ENCODE data around the gene TMEM190. TPM values are rescaled to one million over a fixed set of nuclear protein-coding genes. Genes with fewer than 3 reads are reported as not detected.
A peak's percentile ranks its signal among the peaks of the same experiment; 100 is the strongest.

Gene TMEM190
- total and polyA plus RNA-seq, 9 of the 15 experiments (the other 6 are each of a cell fraction or from before 2014, with no cell fraction given): not detected

- peak; percentile 71 for TF ChIP-seq NFYB (IDR thresholded peaks at IDR 0.05; ENCODE audit: extremely low read depth, insufficient read length)
- TF ChIP-seq, protein P1, sequence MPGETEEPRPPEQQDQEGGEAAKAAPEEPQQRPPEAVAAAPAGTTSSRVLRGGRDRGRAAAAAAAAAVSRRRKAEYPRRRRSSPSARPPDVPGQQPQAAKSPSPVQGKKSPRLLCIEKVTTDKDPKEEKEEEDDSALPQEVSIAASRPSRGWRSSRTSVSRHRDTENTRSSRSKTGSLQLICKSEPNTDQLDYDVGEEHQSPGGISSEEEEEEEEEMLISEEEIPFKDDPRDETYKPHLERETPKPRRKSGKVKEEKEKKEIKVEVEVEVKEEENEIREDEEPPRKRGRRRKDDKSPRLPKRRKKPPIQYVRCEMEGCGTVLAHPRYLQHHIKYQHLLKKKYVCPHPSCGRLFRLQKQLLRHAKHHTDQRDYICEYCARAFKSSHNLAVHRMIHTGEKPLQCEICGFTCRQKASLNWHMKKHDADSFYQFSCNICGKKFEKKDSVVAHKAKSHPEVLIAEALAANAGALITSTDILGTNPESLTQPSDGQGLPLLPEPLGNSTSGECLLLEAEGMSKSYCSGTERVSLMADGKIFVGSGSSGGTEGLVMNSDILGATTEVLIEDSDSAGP (CRISPR knock-in tag; IDR thresholded peaks at IDR 0.05): 0 out of 2 replicates have a peak, but pooled peaks have one; percentile 29
- TF ChIP-seq POLR3G (IDR thresholded peaks at IDR 0.05; ENCODE audit: extremely low read depth, insufficient read length, insufficient replicate concordance): no peak
- TF ChIP-seq JUN (IDR thresholded peaks at IDR 0.05; ENCODE audit: borderline replicate concordance, low read depth, low read length): peak; percentile 5; the same call in 1 of the 2 replicates
- TF ChIP-seq JUN (CRISPR knock-in tag; IDR thresholded peaks at IDR 0.05; ENCODE audit: borderline replicate concordance): no peak
- peak; percentile 30; the same call in 1 of the 2 replicates for TF ChIP-seq FOSL1 (tag; conservative IDR thresholded peaks at IDR 0.05)
- TF ChIP-seq, protein P2, sequence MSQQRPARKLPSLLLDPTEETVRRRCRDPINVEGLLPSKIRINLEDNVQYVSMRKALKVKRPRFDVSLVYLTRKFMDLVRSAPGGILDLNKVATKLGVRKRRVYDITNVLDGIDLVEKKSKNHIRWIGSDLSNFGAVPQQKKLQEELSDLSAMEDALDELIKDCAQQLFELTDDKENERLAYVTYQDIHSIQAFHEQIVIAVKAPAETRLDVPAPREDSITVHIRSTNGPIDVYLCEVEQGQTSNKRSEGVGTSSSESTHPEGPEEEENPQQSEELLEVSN (IDR thresholded peaks at IDR 0.05; ENCODE audit: borderline replicate concordance in 1 of 2, extremely low read depth in 1 of 2, insufficient read depth in 1 of 2, insufficient read length in 1 of 2, low read depth in 1 of 2, low read length in 1 of 2, poor library complexity in 1 of 2, severe bottlenecking in 1 of 2): peak; percentile 50
- TF ChIP-seq JUND (IDR thresholded peaks at IDR 0.05; ENCODE audit: borderline replicate concordance, low read depth, low read length): no peak
- 0 out of 3 replicates have a peak, but pooled peaks have one; percentile 8 for TF ChIP-seq JUND (tag; IDR thresholded peaks at IDR 0.05; ENCODE audit: borderline replicate concordance, low read depth, low read length)
- TF ChIP-seq ZSCAN29 (IDR thresholded peaks at IDR 0.05): peak; percentile 96
- no peak for TF ChIP-seq BMI1 (IDR thresholded peaks at IDR 0.05; ENCODE audit: low read length)
- TF ChIP-seq TARDBP (IDR thresholded peaks at IDR 0.05): peak; percentile 59; the same call in 1 of the 2 replicates
- TF ChIP-seq ZZZ3 (IDR thresholded peaks at IDR 0.05): peak; percentile 22; the same call in 1 of the 2 replicates
- 0 out of 2 replicates have a peak, but pooled peaks have one; percentile 12 for TF ChIP-seq MAFK (IDR thresholded peaks at IDR 0.05; ENCODE audit: low read length)
- peak; percentile 64 for TF ChIP-seq ZNF592 (IDR thresholded peaks at IDR 0.05)
- peak; percentile 21; the same call in 1 of the 2 replicates for TF ChIP-seq PML (IDR thresholded peaks at IDR 0.05; ENCODE audit: low read length)
- 0 out of 2 replicates have a peak, but pooled peaks have one; percentile 12 for TF ChIP-seq ERF (CRISPR knock-in tag; IDR thresholded peaks at IDR 0.05)
- TF ChIP-seq FOXJ2 (tag; IDR thresholded peaks at IDR 0.05): peak; percentile 53; the same call in 1 of the 2 replicates
- peak; percentile 64 for TF ChIP-seq L3MBTL2 (IDR thresholded peaks at IDR 0.05)
- no peak for TF ChIP-seq GABPB1 (CRISPR knock-in tag; IDR thresholded peaks at IDR 0.05)
These were observed 8.5 kb downstream of the TMEM190 start (continued) for GRCh38 chr19:55384920-55385723.

Data from K562 (cell line).